ENCODE measurements around the gene KRTAP10-1. TPM values are rescaled to one million over a fixed set of nuclear protein-coding genes. Genes with fewer than 3 reads are reported as not detected.
"Not testable (repeated sequence)": the region's sequence is repeated elsewhere in the genome, so short reads cannot be mapped to it uniquely, and the experiment has no call there.

KRTAP10-1 gene
- total RNA-seq, 4 donors from 2014 or later, result not detected

DNA sequence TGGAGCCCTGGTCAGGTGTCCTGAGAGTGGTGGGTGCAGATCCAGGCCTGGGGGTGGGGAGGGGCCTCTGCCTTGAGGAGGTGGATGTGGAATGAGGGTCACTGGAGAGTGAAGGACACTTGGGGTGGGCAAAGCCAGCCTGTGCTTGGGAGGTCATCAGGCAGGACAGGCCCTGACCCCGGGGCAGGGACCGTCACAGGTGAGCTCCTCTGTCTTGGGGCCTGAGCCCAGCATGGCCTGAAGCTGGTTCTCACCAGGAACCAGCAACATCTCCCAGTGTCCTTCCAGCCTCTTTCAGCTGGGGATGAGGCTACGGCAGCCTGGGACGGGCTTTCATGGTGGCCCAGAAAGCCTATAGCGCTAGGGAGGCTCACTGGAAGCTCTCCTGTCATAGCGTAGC is 12.1 kb upstream of the KRTAP10-1 start:
- intact Hi-C loops (cut with DNase I), result no loop called here
- Histone ChIP-seq H3K36me3 (no peaks in the 10 kb centered on the region), H3K4me1 (peaks cover 0 to 10% (median 9%) of the 10 kb centered on the region in 4 donors), H3K9me3 (peaks cover 0 to 6% (median 0%) of the 10 kb centered on the region in 4 donors), H3K4me3 (no peak overlapping the region), H3K27me3 (peaks cover 0 to 57% (median 0%) of the 10 kb centered on the region in 4 donors), H3K27ac (replicated peaks in 1 of 4) (no peak overlapping the region)
- TF ChIP-seq CTCF (IDR thresholded peaks at IDR 0.05) (no peak), POLR2AphosphoS5 (IDR thresholded peaks at IDR 0.05) (no peak), EP300 (IDR thresholded peaks at IDR 0.05) (no peak), POLR2A (IDR thresholded peaks at IDR 0.05; ENCODE audit: low read depth) (no peak)
- DNase-seq (ENCODE audit: extremely low spot score), result peak; percentile 80
- 88% methylated on average over 6 of the region's 6 CpGs for WGBS

DNA sequence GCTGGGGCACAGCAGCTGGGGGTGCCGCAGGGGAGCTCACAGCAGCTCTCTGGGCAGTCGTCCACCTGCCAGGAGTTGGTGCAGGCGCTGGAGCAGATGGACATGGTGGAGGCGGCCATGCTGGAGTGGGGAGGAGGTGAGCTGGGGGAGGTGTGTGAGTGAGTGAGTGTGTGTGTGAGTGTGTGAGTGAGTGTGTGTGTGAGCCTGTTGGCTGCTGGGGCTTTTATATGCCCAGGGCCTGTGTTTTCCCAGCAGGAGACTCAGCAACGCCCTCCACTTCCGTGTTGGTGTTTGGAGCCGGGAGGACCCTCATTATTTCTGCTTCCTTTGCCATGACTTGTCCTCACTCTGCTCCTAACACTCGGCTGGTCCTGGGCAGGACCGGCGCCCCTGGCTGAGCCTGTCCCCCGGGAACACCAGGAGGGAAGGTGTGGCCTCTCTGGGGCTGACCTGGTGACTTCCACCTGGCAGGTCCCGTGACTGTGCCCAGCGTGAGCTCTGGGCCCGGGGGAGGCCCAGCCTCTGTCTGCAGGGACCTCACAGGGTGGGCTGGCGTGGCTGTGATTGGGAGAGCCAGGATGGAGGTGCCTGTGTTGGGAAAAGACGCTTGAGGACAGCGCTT is 11.5 kb upstream of the KRTAP10-1 start, which contains the start of gene KRTAP10-2:
TSS of gene KRTAP10-2 (minus strand) at position 166 of the 622 bp plus-strand sequence. CDS start at position 119, 47 bp downstream.
- WGBS, result 56% methylated on average over 11 of the region's 17 CpGs
- H3K4me1 ChIP-seq, result peaks cover 0 to 10% (median 9%) of the 10 kb centered on the region in 4 donors
- H3K9me3 ChIP-seq, result peaks cover 0 to 11% (median 2%) of the 10 kb centered on the region in 4 donors
- intact Hi-C loops (cut with DNase I), result no loop called here
- H3K27me3 ChIP-seq, result peaks cover 0 to 50% (median 0%) of the 10 kb centered on the region in 4 donors
- no peaks in the 10 kb centered on the region for H3K36me3 ChIP-seq
- H3K27ac ChIP-seq (replicated peaks in 1 of 4), result no peak within 1 kb of the TSS
- H3K4me3 ChIP-seq, result no peak within 1 kb of the TSS
- DNase-seq (ENCODE audit: extremely low spot score), result peak; percentile 53
- TF ChIP-seq CTCF (IDR thresholded peaks at IDR 0.05) (no peak), EP300 (IDR thresholded peaks at IDR 0.05) (no peak), POLR2A (IDR thresholded peaks at IDR 0.05; ENCODE audit: low read depth) (no peak), POLR2AphosphoS5 (IDR thresholded peaks at IDR 0.05) (no peak)

- H3K9me3 ChIP-seq, result peaks cover 0 to 15% (median 4%) of the 10 kb centered on the region in 4 donors
- H3K4me1 ChIP-seq, result peaks cover 0 to 10% (median 9%) of the 10 kb centered on the region in 4 donors
- 38% methylated on average over 2 of the region's 10 CpGs for WGBS
- intact Hi-C loops (cut with DNase I), result no loop called here
- H3K27ac ChIP-seq (replicated peaks in 1 of 4), result no peak overlapping the region
- no peak for TF ChIP-seq CTCF (IDR thresholded peaks at IDR 0.05)
- no peak for TF ChIP-seq EP300 (IDR thresholded peaks at IDR 0.05)
- no peak for TF ChIP-seq POLR2AphosphoS5 (IDR thresholded peaks at IDR 0.05)
- TF ChIP-seq POLR2A (IDR thresholded peaks at IDR 0.05; ENCODE audit: low read depth), result no peak
- H3K27me3 ChIP-seq, result peaks cover 0 to 43% (median 0%) of the 10 kb centered on the region in 4 donors
- no peak overlapping the region for H3K4me3 ChIP-seq
- peak; percentile 68 for DNase-seq (ENCODE audit: extremely low spot score)
- H3K36me3 ChIP-seq, result no peaks in the 10 kb centered on the region
Observed at GRCh38 chr21:44550807-44551206, 10.8 kb upstream of the KRTAP10-1 start.

GRCh38 chr21:44550285-44550684 is 10.3 kb upstream of the KRTAP10-1 start:
- WGBS, result 90% methylated on average over 4 of the region's 17 CpGs
- H3K4me3 ChIP-seq; H3K36me3 ChIP-seq; intact Hi-C loops (cut with DNase I); H3K27ac ChIP-seq (replicated peaks in 1 of 4): not testable (repeated sequence)
- H3K27me3 ChIP-seq, result peaks cover 0 to 38% (median 0%) of the 10 kb centered on the region in 4 donors
- peaks cover 0 to 15% (median 4%) of the 10 kb centered on the region in 4 donors for H3K9me3 ChIP-seq
- peak; percentile 45 for DNase-seq (ENCODE audit: extremely low spot score)
- peaks cover 0 to 10% (median 9%) of the 10 kb centered on the region in 4 donors for H3K4me1 ChIP-seq

DNA sequence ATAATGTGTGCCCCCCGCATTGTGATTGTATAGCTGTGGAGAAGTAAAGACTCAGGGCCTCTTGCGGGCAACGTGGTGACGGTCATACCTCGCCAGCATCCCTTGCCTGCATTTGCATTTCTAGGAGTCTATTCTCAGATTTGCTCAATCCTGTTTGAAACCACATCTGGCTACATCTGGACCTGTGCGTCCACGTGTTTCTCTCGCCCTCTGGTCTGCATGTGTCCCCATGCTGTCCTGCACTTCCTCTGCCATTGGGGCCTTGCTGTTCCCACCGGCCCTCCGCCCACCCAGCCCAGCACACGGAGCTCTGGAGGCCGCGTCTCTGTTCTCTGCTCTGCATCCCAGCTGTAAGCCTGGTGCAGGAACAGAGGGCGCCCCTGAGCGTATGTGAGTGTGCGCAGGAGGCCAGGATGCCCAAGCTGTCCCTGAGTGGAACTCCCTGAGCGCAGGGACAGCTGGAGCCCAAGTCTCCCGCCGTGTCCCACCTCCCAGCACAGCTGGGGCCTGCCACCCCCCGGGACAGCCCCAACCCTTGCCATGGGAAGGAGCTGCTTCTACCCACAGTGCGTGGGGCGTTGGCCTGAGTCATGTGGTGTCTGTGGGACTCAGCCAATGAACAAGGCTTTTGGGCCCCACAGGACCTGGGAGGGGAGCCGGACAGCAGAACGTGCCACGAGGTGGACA is 9.7 kb upstream of the KRTAP10-1 start:
- Histone ChIP-seq H3K9me3 (peaks cover 0 to 15% (median 4%) of the 10 kb centered on the region in 4 donors), H3K36me3 (no peaks in the 10 kb centered on the region), H3K4me1 (peaks cover 0 to 10% (median 9%) of the 10 kb centered on the region in 4 donors), H3K27ac (replicated peaks in 1 of 4) (no peak overlapping the region), H3K4me3 (no peak overlapping the region), H3K27me3 (peaks cover 0 to 36% (median 0%) of the 10 kb centered on the region in 4 donors)
- WGBS, result 73% methylated on average over 19 of the region's 25 CpGs
- TF ChIP-seq POLR2A (IDR thresholded peaks at IDR 0.05; ENCODE audit: low read depth) (no peak), CTCF (IDR thresholded peaks at IDR 0.05) (no peak), EP300 (IDR thresholded peaks at IDR 0.05) (no peak), POLR2AphosphoS5 (IDR thresholded peaks at IDR 0.05) (no peak)
- intact Hi-C loops (cut with DNase I), result no loop called here
- DNase-seq (ENCODE audit: extremely low spot score), result peak; percentile 57
